Measurements from ENCODE around the gene CHMP2B. TPM values are rescaled to one million over a fixed set of nuclear protein-coding genes. Genes with fewer than 3 reads are reported as not detected.

Gene CHMP2B, protein sequence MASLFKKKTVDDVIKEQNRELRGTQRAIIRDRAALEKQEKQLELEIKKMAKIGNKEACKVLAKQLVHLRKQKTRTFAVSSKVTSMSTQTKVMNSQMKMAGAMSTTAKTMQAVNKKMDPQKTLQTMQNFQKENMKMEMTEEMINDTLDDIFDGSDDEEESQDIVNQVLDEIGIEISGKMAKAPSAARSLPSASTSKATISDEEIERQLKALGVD
- total RNA-seq = 24.0 and 26.6 TPM in 2 replicates

DNA sequence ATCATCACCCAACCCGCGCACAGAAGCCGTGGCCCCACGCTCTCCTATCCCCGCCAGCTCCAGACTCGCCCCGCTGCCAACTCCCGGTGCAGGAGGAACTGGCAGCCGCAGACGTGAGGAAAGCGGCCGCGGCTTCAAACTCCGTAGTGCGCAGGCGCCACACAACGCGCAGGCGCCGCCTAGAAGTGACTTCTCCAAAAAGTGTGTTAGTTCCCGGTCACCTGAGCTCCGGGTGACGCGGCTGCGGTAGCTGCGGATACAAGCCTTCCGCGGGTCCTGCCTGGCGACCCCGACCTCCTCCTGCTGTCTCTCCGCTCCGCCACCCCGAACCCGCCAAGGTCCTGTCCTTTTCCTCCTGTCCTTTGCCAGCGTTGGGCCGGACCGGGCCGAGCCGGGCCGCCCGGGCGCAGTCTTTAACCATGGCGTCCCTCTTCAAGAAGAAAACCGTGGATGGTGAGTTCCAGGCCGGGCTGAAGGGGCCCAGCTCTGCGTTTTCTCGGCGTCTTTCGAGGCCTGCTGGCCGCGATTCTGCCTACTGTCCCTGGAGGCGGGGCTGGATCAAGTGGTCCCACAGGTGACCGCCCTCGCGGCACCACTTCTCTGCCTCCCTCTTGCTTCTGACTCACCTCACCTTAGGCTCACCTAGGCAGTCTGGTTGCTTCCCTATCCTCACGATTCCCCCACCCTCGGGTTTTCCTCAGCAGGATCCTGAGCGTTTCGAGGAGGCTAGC lies at the start of gene CHMP2B:
TSS of gene CHMP2B (plus strand) at position 206 of the 731 bp plus-strand sequence. CDS start at position 420, 214 bp downstream.
- intact Hi-C loops (cut with micrococcal nuclease) = loop anchor here (1.0 to 5.0 kb wide), 5 partner anchors 34 to 922 kb away; partner anchors contain the start of genes C3orf38, CGGBP1 and ZNF654

DNA sequence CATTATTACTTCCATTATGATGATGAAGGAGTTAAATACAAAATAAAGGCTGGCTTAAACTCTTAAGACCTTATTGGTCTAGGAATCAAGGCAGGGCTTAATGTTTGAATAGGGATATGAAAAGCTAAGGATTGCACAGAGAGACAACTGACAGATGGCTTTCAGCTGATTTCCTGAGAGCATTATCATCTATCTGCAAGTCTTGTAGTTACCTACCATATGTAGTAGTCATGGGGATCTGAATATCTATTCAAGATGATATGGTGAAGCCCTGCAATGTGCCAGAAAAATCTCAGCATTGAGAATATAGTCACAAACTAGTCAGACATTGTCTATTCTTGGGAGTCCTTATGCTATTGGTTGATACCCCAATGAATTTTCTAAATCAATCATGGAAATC lies 47.5 kb upstream of the CHMP2B start:
- intact Hi-C loops (cut with micrococcal nuclease) = no loop called here

DNA sequence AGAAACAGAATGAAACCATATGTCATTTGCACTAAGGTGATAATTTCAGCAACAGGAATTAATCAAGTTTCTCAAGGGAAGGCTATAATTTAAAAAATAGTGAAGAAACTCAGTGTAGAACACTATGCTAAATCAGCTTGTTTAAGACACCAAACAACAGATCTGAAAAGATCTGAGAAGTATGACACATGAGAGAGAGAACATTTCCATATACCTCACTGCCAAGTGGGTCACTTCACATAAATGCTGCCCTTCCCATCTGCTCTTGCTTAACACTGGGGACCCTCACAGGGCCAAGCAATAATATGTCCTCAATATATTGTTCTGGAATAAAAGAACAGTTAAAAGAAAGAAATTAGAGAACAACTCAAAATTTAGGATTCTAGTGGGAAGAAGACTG lies 45.6 kb upstream of the CHMP2B start:
- intact Hi-C loops (cut with micrococcal nuclease) = no loop called here

DNA sequence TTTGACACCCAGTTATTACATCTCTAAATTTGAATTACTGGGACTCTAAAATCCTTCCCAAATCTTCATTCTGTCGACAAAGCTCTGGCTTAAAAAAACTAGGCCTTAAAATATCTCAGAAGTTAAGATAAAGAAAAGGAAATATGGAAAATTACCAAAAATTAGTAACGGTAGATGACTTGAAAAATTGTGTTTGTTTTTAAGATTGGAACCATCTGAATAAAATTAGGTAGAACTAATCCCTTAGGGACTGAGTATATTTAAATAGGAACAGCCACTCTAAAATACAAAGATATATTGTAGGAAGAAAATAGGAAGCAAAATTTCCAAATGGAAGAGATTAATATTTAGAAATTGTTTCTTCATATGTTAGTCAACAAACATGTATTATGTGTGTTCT lies 45.1 kb upstream of the CHMP2B start:
- intact Hi-C loops (cut with micrococcal nuclease) = no loop called here

DNA sequence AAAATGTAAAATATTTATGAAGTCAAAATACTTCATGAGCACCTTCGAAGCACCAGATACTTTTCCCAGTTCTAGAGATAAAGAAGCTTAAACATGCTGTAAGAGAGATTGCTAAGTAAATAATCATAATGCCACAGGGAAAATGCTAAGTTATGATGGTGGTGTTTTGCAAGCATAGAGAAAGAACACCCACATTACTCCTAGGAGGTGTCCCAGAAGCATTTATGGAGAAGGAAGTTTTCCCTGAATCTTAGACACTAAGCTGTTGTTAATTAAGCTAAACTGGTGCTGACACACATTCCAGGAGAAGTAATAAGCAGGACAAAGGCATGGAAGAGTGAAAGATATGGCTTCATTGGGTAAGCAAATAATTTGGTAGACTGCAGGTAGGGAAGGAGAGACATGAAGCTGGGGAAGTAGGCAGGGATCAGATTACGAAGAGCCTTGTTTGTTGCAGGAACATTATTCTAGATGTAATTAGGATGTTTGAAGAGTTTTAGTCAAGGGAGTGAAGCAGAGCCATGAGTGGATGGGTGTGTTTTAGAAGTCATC lies 40.4 kb upstream of the CHMP2B start:
- intact Hi-C loops (cut with micrococcal nuclease) = no loop called here

DNA sequence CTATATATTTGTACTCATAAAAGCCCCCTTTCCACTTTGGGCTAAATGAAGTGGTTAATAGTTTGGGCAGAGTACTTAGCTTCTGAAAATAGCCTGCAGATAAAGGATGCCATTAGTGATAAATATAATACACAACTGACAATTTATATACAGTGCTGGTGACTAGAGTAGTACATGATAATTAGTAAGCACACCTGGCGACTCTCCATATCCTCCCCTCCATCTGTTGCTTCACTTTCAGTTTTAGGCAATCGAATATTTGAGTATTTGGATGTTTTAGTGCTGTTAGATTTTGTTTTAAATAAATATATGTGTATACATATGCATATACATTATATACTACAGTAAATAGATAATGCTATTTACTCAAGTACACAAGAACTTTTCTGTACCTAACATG lies 35.9 kb upstream of the CHMP2B start:
- intact Hi-C loops (cut with micrococcal nuclease) = no loop called here

DNA sequence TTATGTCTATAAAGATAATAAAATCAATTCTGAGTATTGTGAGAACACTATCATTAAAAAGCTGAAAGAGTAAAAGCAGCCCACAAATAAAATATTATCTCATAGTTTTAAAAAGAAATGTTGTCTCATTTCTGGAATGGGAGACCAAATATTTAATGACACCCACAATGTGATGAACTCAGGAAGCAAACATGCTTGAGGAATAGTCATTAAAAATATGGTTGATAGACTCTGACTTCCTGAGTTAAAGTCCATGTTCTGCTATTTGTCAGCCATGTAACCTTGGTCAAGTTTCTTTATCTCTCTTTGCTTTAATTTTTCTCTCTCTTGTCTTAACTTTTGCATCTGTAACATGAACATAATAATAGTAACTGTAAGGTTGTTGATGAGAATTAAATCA lies 35.5 kb upstream of the CHMP2B start:
- intact Hi-C loops (cut with micrococcal nuclease) = no loop called here

DNA sequence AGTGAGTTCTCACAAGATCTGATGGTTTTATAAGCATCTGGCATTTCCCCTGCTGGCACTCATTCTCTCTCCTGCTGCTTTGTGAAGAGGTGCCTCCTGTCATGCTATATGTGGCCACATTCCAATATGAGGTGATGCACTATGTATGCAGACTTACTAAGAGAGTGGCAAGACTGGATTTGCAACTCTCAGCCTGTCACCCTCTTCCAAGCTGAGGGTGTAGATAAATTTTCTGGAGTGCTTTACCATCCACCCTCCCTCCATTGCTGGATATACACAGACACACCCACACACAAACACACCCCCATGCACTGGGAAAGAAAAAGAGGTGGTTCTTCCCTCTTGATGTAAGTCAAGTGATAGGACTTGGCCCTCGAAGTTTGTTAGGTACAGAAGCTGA lies 30.2 kb upstream of the CHMP2B start:
- intact Hi-C loops (cut with micrococcal nuclease) = no loop called here

DNA sequence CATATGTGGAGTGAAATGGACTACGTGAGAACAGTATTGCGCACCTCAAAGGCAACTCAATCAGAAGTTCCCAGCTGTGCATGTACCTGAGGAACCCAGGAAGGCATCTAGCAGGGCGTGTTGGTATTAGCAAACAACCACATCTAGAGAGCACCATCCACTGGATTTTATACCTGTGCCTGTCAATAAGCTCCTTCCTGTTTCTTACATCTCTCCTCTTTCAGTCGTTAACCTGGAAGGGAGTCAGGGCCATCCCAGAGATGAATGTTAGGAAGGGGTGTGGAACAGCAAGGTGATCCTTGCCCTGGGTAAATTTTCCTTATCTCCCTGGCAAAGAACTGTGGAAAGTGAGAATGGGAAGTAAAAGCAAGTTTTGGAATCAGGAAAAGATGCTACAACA lies 29.6 kb upstream of the CHMP2B start:
- intact Hi-C loops (cut with micrococcal nuclease) = no loop called here

DNA sequence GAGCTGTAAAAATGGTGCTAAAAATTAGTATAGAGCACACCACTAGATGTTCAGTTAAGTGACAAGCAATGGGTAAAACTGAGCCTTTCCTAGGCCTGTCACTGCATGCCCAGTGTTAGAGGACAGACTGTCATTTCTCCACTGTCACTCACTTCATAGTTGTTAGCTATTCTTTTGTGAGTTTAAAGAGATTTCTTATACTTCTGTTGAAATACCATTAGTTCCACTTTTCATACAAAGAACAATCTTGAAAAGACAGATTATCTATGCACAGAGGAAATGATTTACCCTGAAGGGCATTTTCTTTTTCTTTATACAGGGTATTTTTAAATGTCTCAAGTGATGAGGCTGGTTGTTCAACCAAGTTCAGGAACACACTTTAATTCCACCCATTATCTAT lies 28.3 kb upstream of the CHMP2B start:
- intact Hi-C loops (cut with micrococcal nuclease) = no loop called here

DNA sequence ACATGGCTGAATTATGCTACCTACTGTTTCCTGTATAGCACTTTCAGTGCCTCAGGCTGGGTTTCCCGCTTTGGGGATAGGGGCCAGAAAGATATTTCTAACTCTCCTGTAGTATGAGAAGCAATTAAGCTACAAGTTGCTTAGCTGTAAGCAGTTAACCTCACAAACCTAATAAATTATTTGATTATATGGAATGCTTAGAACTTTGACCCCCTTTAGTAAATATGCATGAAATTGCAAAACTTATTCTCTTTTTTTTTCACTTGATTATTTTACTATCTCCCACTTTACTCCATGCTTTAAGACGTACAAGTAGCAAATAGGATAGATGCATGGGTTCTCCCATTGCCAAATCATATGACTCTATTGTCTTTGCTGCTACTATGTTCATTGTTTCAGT lies 27.5 kb upstream of the CHMP2B start:
- intact Hi-C loops (cut with micrococcal nuclease) = no loop called here

DNA sequence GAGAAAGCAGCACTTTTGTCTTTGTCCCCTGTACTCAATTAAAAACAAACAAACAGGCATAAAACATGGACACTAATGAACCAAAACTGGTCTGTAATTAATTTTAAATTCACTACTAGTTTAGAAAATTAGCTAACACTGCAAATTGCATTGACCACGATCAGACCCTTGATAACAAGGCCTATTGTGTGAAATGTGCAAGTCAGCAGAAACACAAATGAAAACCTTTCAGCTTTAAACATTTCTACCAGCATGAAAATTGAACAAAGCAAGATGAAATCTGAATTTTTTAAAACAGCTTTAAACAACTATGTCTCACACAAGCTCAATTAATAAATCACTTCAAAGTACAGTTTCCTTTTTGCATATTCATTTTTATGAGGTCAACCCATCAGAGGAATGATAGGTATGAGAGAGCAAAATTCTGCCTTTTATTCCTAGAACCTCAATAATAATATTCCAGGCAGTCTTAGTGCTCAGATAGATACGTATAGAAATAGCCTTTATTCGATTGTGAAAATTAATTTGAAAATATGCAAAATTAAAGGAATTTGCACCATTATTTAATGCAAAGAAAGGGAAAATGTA lies 27.0 kb upstream of the CHMP2B start:
- intact Hi-C loops (cut with micrococcal nuclease) = no loop called here

DNA sequence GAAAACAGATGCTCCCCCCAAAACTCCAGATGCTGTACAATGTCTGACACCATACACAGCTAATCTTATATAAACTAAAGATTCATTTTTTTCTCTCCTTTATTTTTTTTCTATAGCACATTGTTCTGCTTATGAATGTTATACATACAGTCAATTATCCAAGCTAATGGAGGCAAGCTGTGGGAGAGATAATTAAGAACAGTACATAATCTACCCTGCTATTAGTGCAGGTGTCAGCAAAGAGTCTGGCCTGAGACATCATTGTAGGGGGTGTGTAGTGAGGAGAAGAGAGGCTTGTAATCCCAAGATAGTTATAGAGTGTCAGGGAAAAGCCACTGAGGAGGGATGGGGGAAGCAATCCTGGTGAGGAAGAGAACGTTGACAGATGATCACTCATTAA lies 25.4 kb upstream of the CHMP2B start:
- intact Hi-C loops (cut with micrococcal nuclease) = no loop called here

DNA sequence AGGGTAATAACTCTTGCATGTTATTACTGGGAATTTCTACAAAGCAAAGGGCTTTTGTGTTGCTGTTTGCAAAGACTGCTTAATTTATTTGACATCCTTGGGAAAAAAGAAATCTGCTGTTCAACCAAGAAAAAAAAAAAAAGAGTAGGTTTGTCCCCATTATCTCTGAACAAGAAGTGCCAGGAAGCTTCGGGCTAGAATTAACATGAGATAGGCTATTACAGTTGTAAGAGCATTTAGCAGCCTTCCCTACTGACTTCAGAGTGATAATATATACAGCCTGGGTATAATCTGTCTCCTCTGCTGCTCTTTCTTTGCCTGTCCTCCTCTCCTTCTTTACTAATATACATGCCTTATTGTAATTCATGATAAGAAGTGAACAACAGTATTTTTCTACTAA lies 23.3 kb upstream of the CHMP2B start:
- intact Hi-C loops (cut with micrococcal nuclease) = no loop called here

DNA sequence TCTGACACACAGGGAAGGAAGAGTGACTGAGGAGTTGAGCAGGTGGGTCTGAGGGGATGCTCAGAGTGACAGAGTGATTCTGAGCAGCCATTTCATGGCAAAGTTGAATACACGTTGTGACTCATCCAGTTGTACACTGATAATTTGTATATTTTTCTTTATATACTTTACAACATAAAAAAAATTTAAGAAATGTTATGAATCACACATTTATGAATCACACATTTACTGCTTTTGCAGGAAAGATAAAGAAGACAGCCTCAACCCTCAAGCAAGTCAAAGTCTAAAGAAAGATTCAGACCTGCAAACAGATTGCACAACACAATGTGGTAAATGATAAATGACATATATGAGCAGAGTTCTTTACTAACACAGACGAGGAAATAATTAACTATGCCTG lies 21.0 kb upstream of the CHMP2B start:
- intact Hi-C loops (cut with micrococcal nuclease) = no loop called here

DNA sequence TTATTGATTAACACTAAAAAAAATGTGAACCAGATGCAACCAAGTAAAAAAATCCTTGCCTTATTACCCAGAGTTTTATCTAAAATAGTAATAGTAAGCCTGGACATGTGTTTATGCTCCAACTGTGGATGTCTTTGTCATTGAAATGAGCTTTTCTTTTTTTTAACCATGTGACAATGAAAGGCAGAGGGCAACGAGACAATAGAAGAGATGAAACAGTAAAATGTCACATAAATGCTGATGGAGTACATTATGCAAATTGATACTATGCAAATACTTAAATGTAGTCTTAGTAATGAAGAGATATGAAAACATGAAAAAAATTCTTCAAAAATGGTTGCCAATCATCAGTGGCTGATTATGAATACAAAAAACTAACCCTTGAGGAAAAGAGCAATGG lies 20.5 kb upstream of the CHMP2B start:
- intact Hi-C loops (cut with micrococcal nuclease) = no loop called here

DNA sequence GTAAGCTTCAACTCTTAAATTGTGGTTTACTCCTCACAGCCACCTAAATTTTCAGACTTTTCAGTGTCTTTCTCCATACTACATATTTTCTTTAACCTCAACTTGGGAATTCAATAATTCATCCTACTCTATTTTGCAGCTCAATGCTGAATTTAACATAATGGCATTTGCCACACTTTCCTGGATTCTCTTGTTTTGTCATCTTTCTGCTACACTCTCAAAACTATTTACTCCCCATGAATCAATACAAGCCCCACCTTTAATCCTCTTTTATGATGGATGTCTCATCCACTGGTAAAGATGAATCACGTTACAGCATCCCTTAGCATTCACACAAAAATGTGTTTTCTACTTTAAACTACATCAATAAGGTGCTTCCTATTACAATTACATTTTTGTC lies 19.6 kb upstream of the CHMP2B start:
- intact Hi-C loops (cut with micrococcal nuclease) = no loop called here

DNA sequence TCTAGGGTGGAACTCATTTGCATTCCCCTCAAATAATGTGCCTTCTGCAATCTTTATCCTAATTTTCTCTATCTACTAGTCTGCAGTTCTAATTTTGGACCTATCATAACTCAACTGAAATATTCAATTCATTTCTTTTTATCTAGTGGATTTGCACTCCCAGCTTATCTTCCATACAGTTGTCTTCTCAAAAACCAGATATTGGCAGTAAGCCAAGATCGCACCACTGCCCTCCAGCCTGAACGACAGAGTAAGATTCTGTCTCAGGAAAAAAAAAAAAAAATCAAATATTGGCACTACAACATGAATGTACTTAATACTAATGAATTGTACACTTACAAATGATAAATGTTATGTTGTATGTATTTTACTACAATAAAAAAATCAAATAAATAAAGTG lies 18.0 kb upstream of the CHMP2B start:
- intact Hi-C loops (cut with micrococcal nuclease) = no loop called here

DNA sequence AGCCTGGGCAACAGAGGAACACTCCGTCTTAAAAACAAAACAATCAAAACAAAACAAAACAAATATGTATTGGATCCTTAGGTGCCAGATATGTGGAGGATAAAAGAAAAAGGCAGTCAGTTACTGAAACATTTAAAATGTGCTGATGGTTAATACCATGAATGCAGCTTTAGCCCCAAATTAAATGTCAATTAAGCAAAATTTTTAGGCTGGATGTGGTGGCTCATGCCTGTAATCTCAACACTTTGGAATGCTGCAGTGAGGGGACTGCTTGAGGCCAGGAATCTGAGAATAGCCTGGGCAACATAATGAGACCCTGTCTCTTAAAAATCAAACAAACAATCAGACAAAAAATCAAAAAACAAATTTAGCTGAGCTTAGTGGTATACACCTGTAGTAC lies 8.5 kb upstream of the CHMP2B start:
- intact Hi-C loops (cut with micrococcal nuclease) = no loop called here

DNA sequence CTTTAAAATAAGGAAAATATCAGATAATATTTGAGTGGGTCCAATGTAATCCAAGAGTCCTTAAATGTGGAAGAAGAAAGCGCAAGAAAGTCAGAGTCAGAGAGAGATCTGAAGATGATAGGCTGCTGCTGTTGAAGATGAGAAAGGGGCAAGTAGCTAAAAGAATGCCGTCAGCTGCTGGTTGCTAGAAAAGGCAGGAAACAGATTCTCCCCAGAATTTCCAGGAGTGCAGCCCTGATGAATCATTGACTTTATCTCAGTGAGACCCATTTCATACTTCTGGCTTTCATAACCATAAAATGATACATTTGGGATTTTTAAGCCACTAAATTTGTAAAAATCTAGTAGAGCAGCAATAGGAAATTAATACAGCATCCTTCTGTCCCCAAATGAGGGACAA lies 7.5 kb upstream of the CHMP2B start:
- intact Hi-C loops (cut with micrococcal nuclease) = no loop called here

DNA sequence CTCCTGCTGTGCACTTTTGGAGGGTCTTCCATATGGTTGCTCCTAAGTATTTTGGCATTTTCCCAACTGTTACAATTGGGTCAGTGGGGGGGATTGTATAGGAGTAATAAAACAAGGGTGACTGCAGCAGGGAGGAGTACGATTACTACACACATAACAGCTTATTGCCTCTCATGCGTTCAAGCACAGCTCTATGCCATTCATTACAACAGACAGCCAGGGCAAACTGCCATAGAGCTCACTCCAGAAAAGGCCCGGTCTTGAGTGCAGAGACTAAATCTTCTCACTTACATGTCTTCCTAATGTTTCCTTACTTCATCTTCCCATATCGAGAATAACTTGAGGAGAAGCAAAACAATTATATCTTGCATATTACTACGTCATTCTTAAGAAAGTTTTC lies 1.4 kb upstream of the CHMP2B start:
- intact Hi-C loops (cut with micrococcal nuclease) = loop anchor here (2.0 to 5.0 kb wide), 3 partner anchors 35 to 807 kb away; no protein-coding TSS in a partner anchor

DNA sequence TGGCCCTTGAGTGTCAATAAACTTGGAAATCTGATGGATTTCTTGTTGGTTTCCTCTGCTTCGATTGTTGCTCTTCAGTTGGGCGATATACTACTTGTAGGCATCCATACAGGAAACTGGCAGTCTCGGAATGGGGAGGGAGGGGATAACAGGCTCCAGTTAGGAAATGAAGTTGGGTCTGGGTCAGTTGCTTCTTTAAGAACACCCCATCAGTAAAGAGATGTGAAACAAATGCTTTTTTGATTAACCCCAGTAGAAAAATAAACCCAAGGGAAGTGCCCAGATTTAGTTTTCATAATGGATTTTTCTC lies 681 bp downstream of the CHMP2B start:
- intact Hi-C loops (cut with micrococcal nuclease) = loop anchor here (1.0 to 5.0 kb wide), 5 partner anchors 33 to 922 kb away; partner anchors contain the start of genes C3orf38, CGGBP1 and ZNF654
